Trophoblast cell (in vitro differentiated cells and primary cell): ENCODE results near the gene PCDHB8.
"Not testable (repeated sequence)": the region's sequence is repeated elsewhere in the genome, so short reads cannot be mapped to it uniquely, and the experiment has no call there.

ENCODE experiments used
- DNase-seq, 2 donors: peaks; one replicate each; pipeline ENCODE4 v3.0.0-alpha.2; 2016
- H2AFZ ChIP-seq: 2 replicates; pipeline ENCODE4 v1.6.1; 2013; ENCODE audit warnings: low read length, moderate library complexity, mild to moderate bottlenecking; ENCODE audit not compliant: insufficient read depth, poor library complexity
- H2AK5ac ChIP-seq: 2 replicates; pipeline ENCODE4 v1.6.1; 2013; ENCODE audit warnings: mild to moderate bottlenecking, low read length
- H2BK120ac ChIP-seq: 2 replicates; pipeline ENCODE4 v1.6.1; 2013; ENCODE audit warnings: low read length, mild to moderate bottlenecking, moderate library complexity; ENCODE audit not compliant: insufficient read depth, poor library complexity
- H2BK12ac ChIP-seq: 2 replicates; pipeline ENCODE4 v1.6.1; 2013; ENCODE audit warnings: mild to moderate bottlenecking, low read length, moderate library complexity
- H2BK5ac ChIP-seq: 2 replicates; pipeline ENCODE4 v1.6.1; 2013; ENCODE audit warnings: low read length, low read depth, moderate library complexity, mild to moderate bottlenecking; ENCODE audit not compliant: poor library complexity
- H3K14ac ChIP-seq: 2 replicates; pipeline ENCODE4 v1.6.1; 2013; ENCODE audit warnings: mild to moderate bottlenecking, low read length
- H3K18ac ChIP-seq: 2 replicates; pipeline ENCODE4 v1.6.1; 2013; ENCODE audit warnings: mild to moderate bottlenecking, low read length
- H3K23ac ChIP-seq: 2 replicates; pipeline ENCODE4 v1.6.1; 2013; ENCODE audit warnings: low read length
- H3K27ac ChIP-seq: 2 replicates; pipeline ENCODE4 v1.5.1; 2013; ENCODE audit warnings: low read depth, mild to moderate bottlenecking, inconsistent platforms, low read length, moderate library complexity
- H3K27me3 ChIP-seq: 2 replicates; pipeline ENCODE4 v1.6.1; 2013; ENCODE audit warnings: inconsistent platforms, mild to moderate bottlenecking, low read length, moderate library complexity; ENCODE audit not compliant: insufficient read depth
- H3K36me3 ChIP-seq, 2 experiments: 1 replicate in 1 of 2; 2 replicates in 1 of 2; pipeline ENCODE4 v1.6.1; 2013; ENCODE audit warnings: low read length in 2 of 2, mild to moderate bottlenecking in 2 of 2, moderate library complexity in 1 of 2; ENCODE audit not compliant: insufficient read depth in 2 of 2, control insufficient read depth in 1 of 2
- H3K4ac ChIP-seq: 2 replicates; pipeline ENCODE4 v1.6.1; 2013; ENCODE audit warnings: low read depth, mild to moderate bottlenecking, low read length, moderate library complexity
- H3K4me1 ChIP-seq, 2 experiments: 1 replicate in 1 of 2; 2 replicates in 1 of 2; pipeline ENCODE4 v1.6.1; 2013; ENCODE audit warnings: low read length in 2 of 2, mild to moderate bottlenecking in 2 of 2, moderate library complexity in 1 of 2; ENCODE audit not compliant: insufficient read depth in 2 of 2, control insufficient read depth in 1 of 2
- H3K4me2 ChIP-seq: 2 replicates; pipeline ENCODE4 v1.6.1; 2013; ENCODE audit warnings: inconsistent platforms, mild to moderate bottlenecking, low read length, moderate library complexity
- H3K4me3 ChIP-seq: 2 replicates; pipeline ENCODE4 v1.5.1; 2013; ENCODE audit warnings: mild to moderate bottlenecking, low read depth, low read length, inconsistent platforms
- H3K79me1 ChIP-seq: one replicate; pipeline ENCODE4 v1.6.1; 2013; ENCODE audit warnings: low read length
- H3K79me2 ChIP-seq: 2 replicates; pipeline ENCODE4 v1.6.1; 2013; ENCODE audit warnings: low read length, mild to moderate bottlenecking; ENCODE audit not compliant: control insufficient read depth, insufficient read depth, poor library complexity
- H3K9ac ChIP-seq: 2 replicates; pipeline ENCODE4 v1.6.1; 2013; ENCODE audit warnings: mild to moderate bottlenecking, low read length
- H3K9me3 ChIP-seq: 2 replicates; pipeline ENCODE4 v1.6.1; 2013; ENCODE audit warnings: low read depth, mild to moderate bottlenecking, control low read depth, inconsistent platforms, low read length; ENCODE audit not compliant: insufficient read depth
- H4K12ac ChIP-seq: 2 replicates; pipeline ENCODE4 v1.6.1; 2013; ENCODE audit warnings: low read depth, mild to moderate bottlenecking, low read length, moderate library complexity
- H4K8ac ChIP-seq: 2 replicates; pipeline ENCODE4 v1.6.1; 2013; ENCODE audit warnings: low read depth, mild to moderate bottlenecking, low read length, moderate library complexity
- H4K91ac ChIP-seq: one replicate; pipeline ENCODE4 v1.6.1; 2013; ENCODE audit warnings: low read depth, mild to moderate bottlenecking, low read length, moderate library complexity
- WGBS: extraction: QIAGEN DNeasy Blood & Tissue Kit; methylation state at CpG from one replicate; pipeline ENCODE4 v1.1.7; 2013; ENCODE audit warnings: missing lambda C conversion rate; ENCODE audit not compliant: insufficient read length, insufficient coverage; ENCODE audit errors: extremely low coverage; 5-methylcytosine and 5-hydroxymethylcytosine counted together

PCDHB8 gene

GRCh38 chr5:141186897-141187512 lies 9.4 kb downstream of the PCDHB8 start, which contains the start of gene PCDHB9:
Gene PCDHB9, plus strand, starts transcription at chr5:141187161. Its CDS starts 158 bp downstream, at chr5:141187319.
- Histone ChIP-seq H4K8ac (peak within 1 kb of the TSS; percentile 36), H2BK12ac (no peak within 1 kb of the TSS), H3K79me2 (no peaks in the 10 kb centered on the region), H3K9ac (no peak within 1 kb of the TSS), H3K14ac (no peak within 1 kb of the TSS), H3K36me3 (no peaks in the 10 kb centered on the region), H2AFZ (no peak within 1 kb of the TSS), H2BK5ac (no peak within 1 kb of the TSS), H3K27me3 (no peaks in the 10 kb centered on the region), H3K18ac (no peak within 1 kb of the TSS), H3K4me2 (peak within 1 kb of the TSS; percentile 39), H3K4me1 (no peaks in the 10 kb centered on the region), H3K27ac (no peak within 1 kb of the TSS), H4K91ac (no peak within 1 kb of the TSS), H3K4me3 (no peak within 1 kb of the TSS), H2BK120ac (no peak within 1 kb of the TSS), H2AK5ac (no peak within 1 kb of the TSS), H3K23ac (no peak within 1 kb of the TSS), H3K4ac (no peak within 1 kb of the TSS), H3K79me1 (no peaks in the 10 kb centered on the region), H4K12ac (peak within 1 kb of the TSS; percentile 36), H3K9me3 (peaks cover 2% of the 10 kb centered on the region)
- no peak for DNase-seq
- WGBS = no CpG with 5 or more reads among the region's 9 CpGs

DNA sequence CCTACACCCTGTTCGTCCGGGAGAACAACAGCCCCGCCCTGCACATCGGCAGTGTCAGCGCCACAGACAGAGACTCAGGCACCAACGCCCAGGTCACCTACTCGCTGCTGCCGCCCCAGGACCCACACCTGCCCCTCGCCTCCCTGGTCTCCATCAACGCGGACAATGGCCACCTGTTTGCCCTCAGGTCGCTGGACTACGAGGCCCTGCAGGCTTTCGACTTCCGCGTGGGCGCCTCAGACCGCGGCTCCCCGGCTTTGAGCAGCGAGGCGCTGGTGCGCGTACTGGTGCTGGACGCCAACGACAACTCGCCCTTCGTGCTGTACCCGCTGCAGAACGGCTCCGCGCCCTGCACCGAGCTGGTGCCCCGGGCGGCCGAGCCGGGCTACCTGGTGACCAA lies 11.1 kb downstream of the PCDHB8 start:
- H3K4me2 ChIP-seq, H4K12ac ChIP-seq, H3K4me3 ChIP-seq, H4K91ac ChIP-seq, H2BK5ac ChIP-seq, H3K4ac ChIP-seq, H2BK120ac ChIP-seq, H2AK5ac ChIP-seq, H3K27me3 ChIP-seq, DNase-seq, H2BK12ac ChIP-seq, H3K14ac ChIP-seq, H3K23ac ChIP-seq, H3K79me2 ChIP-seq, H3K18ac ChIP-seq, H2AFZ ChIP-seq, H4K8ac ChIP-seq, H3K9ac ChIP-seq, H3K79me1 ChIP-seq, H3K9me3 ChIP-seq, H3K36me3 ChIP-seq, H3K4me1 ChIP-seq, H3K27ac ChIP-seq: not testable (repeated sequence)
- no CpG with 5 or more reads among the region's 37 CpGs for WGBS

- not testable (repeated sequence) for DNase-seq, H3K23ac ChIP-seq, H3K4ac ChIP-seq, H4K91ac ChIP-seq, H3K27ac ChIP-seq, H3K79me1 ChIP-seq, H4K8ac ChIP-seq, H3K79me2 ChIP-seq, H3K4me3 ChIP-seq, H3K4me1 ChIP-seq, H3K4me2 ChIP-seq, H3K36me3 ChIP-seq, H2BK12ac ChIP-seq, H3K14ac ChIP-seq, H4K12ac ChIP-seq, H2AFZ ChIP-seq, H2BK5ac ChIP-seq, H3K27me3 ChIP-seq, H3K9me3 ChIP-seq, H2AK5ac ChIP-seq, H2BK120ac ChIP-seq, H3K9ac ChIP-seq, H3K18ac ChIP-seq
- WGBS = no CpG with 5 or more reads among the region's 35 CpGs
Measured at GRCh38 chr5:141189131-141189530, 11.5 kb downstream of the PCDHB8 start.

GRCh38 chr5:141192110-141192725 lies 14.6 kb downstream of the PCDHB8 start, which contains the start of gene PCDHB10:
Gene PCDHB10, plus strand, starts transcription at chr5:141192353. Its CDS starts 200 bp downstream, at chr5:141192553.
- no peak within 1 kb of the TSS for H3K4ac ChIP-seq
- no CpG with 5 or more reads among the region's 10 CpGs for WGBS
- peak in 1 of 2 donors; percentile 21 for DNase-seq
- no peaks in the 10 kb centered on the region for H3K79me2 ChIP-seq
- H3K9me3 ChIP-seq = no peaks in the 10 kb centered on the region
- no peak within 1 kb of the TSS for H3K14ac ChIP-seq
- no peak within 1 kb of the TSS for H3K4me3 ChIP-seq
- no peaks in the 10 kb centered on the region for H3K27me3 ChIP-seq
- H4K12ac ChIP-seq = peak within 1 kb of the TSS; percentile 77
- no peak within 1 kb of the TSS for H3K9ac ChIP-seq
- no peak within 1 kb of the TSS for H4K91ac ChIP-seq
- H3K23ac ChIP-seq = no peak within 1 kb of the TSS
- H3K36me3 ChIP-seq = no peaks in the 10 kb centered on the region
- peak within 1 kb of the TSS; percentile 50 for H2AFZ ChIP-seq
- H4K8ac ChIP-seq = peak within 1 kb of the TSS; percentile 88
- H2BK12ac ChIP-seq = no peak within 1 kb of the TSS
- H3K79me1 ChIP-seq = no peaks in the 10 kb centered on the region
- H3K27ac ChIP-seq = no peak within 1 kb of the TSS
- H2BK120ac ChIP-seq = no peak within 1 kb of the TSS
- H2BK5ac ChIP-seq = no peak within 1 kb of the TSS
- H3K18ac ChIP-seq = no peak within 1 kb of the TSS
- peak within 1 kb of the TSS; percentile 21 for H3K4me2 ChIP-seq
- no peak within 1 kb of the TSS for H2AK5ac ChIP-seq
- no peaks in the 10 kb centered on the region for H3K4me1 ChIP-seq
